ENCODE results near the gene FAM120B. TPM values are rescaled to one million over a fixed set of nuclear protein-coding genes. Genes with fewer than 3 reads are reported as not detected.

FAM120B gene, protein sequence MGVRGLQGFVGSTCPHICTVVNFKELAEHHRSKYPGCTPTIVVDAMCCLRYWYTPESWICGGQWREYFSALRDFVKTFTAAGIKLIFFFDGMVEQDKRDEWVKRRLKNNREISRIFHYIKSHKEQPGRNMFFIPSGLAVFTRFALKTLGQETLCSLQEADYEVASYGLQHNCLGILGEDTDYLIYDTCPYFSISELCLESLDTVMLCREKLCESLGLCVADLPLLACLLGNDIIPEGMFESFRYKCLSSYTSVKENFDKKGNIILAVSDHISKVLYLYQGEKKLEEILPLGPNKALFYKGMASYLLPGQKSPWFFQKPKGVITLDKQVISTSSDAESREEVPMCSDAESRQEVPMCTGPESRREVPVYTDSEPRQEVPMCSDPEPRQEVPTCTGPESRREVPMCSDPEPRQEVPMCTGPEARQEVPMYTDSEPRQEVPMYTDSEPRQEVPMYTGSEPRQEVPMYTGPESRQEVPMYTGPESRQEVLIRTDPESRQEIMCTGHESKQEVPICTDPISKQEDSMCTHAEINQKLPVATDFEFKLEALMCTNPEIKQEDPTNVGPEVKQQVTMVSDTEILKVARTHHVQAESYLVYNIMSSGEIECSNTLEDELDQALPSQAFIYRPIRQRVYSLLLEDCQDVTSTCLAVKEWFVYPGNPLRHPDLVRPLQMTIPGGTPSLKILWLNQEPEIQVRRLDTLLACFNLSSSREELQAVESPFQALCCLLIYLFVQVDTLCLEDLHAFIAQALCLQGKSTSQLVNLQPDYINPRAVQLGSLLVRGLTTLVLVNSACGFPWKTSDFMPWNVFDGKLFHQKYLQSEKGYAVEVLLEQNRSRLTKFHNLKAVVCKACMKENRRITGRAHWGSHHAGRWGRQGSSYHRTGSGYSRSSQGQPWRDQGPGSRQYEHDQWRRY
- 10 to 100 TPM; 30.2 to 38.5 TPM for total RNA-seq
- 10 to 100 TPM in 1 of 2 donors, 1 to 10 TPM in 1; 5.5 to 10.7 TPM for polyA plus RNA-seq
- long read RNA-seq, donor 1, full-length matches to known transcripts: 12 of 33 reads
- long read RNA-seq, donor 1, partial matches to known transcripts: 5 of 33 reads
- long read RNA-seq, donor 1, other reads (novel, unspliced or antisense): 16 of 33 reads
- long read RNA-seq, donor 2, full-length matches to known transcripts: 9 of 30 reads
- long read RNA-seq, donor 2, partial matches to known transcripts: 4 of 30 reads
- long read RNA-seq, donor 2, other reads (novel, unspliced or antisense): 17 of 30 reads

DNA sequence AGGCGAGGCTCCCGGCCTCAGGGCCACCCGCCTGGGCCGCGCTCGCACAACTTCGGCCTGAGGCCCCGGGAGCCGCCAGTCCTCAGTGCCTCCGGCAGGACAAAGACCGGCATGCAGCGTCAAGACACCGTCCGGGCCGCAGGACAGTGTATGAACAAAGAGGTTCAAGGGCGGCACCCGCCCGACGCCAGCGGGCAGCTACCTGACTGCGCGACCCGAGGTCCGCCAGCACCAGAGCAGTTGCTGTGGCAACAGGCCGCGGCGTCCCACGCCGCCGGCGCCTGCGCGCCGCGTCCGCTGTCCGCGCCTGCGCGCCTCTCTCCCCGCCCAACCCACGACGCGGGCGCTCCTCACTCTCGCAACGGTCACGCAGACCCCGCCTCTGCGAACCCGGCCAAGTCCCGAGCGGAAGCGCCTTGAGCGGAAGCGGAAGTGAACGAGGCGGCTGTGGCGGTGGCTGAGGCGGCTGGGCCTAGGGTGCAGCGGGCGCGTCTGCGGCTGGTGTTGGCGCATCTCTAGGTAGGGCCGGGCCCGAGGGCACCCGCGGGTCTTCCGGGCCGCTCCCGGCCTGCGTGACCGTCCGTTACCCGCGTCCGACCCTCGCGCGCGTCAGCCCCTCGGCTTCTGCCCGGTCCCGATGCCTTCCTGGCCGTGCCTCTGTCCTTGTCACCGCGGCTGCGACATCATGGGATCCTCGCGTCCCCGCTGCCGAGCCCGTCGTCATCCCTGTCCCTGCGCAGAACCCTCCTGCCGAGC lies at the start of gene FAM120B:
Gene FAM120B, plus strand, starts transcription at position 435 of the 756 bp plus-strand sequence. CDS start 10,633 bp downstream, outside the sequence.
- Histone ChIP-seq H3K9me3 (ENCODE audit: control insufficient read depth, low read length) (no peaks in the 10 kb centered on the region), H3K27ac (ENCODE audit: low read depth in 1 of 2, low read length in 2 of 2) (peak within 1 kb of the TSS in 1 of 2 donors; percentile 1), H3K4me3 (ENCODE audit: low read length in 2 of 2) (peak within 1 kb of the TSS; percentile 56 to 85), H3K36me3 (ENCODE audit: control insufficient read depth in 1 of 2, insufficient read depth in 2 of 2, low read length in 1 of 2) (no peaks in the 10 kb centered on the region), H3K27me3 (ENCODE audit: control insufficient read depth in 1 of 2, insufficient read depth in 2 of 2, low read length in 1 of 2) (no peaks in the 10 kb centered on the region), H3K4me1 (ENCODE audit: control insufficient read depth in 1 of 2, insufficient read depth in 2 of 2, low read length in 2 of 2) (peaks cover 0 to 6% of the 10 kb centered on the region in 2 donors)
- intact Hi-C loops (cut with DNase I): no loop called here
- DNase-seq (peak; percentile 99), ATAC-seq (ENCODE audit: low FRiP score) (peak; percentile 98)
- WGBS, 2 donors: 0% methylated on average over 92 to 97 of the region's 97 CpGs

DNA sequence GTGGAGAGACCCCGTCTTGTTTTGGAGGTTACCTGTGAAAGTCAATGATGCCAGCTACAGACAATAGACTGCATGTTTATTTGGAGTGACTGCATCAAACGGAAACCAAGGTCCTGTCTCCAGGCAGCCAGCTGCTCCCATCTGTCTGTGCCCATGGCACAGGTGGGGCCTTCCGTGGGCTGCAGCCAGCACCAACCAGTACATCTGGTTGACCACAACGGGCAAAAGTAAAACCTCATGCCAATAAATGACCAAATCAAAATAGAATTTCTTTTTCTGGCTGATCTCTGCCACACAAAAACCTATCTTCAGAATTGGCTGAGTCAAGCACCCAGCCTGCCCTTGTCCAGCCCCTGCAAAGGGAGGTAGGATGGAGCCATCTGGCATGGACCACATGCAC lies 49.2 kb upstream of the FAM120B start:
- Histone ChIP-seq H3K27me3 (ENCODE audit: control insufficient read depth in 1 of 2, insufficient read depth in 2 of 2, low read length in 1 of 2) (no peaks in the 10 kb centered on the region), H3K4me3 (ENCODE audit: low read length in 2 of 2) (no peak overlapping the region), H3K36me3 (ENCODE audit: control insufficient read depth in 1 of 2, insufficient read depth in 2 of 2, low read length in 1 of 2) (no peaks in the 10 kb centered on the region), H3K9me3 (ENCODE audit: control insufficient read depth, low read length) (no peaks in the 10 kb centered on the region), H3K27ac (ENCODE audit: low read depth in 1 of 2, low read length in 2 of 2) (no peak overlapping the region), H3K4me1 (ENCODE audit: control insufficient read depth in 1 of 2, insufficient read depth in 2 of 2, low read length in 2 of 2) (no peaks in the 10 kb centered on the region)
- DNase-seq: peak; percentile 17 to 37
- intact Hi-C loops (cut with DNase I): no loop called here
- no peak for ATAC-seq (ENCODE audit: low FRiP score)
- 72 to 77% methylated on average over 4 of the region's 4 CpGs for WGBS, 2 donors

DNA sequence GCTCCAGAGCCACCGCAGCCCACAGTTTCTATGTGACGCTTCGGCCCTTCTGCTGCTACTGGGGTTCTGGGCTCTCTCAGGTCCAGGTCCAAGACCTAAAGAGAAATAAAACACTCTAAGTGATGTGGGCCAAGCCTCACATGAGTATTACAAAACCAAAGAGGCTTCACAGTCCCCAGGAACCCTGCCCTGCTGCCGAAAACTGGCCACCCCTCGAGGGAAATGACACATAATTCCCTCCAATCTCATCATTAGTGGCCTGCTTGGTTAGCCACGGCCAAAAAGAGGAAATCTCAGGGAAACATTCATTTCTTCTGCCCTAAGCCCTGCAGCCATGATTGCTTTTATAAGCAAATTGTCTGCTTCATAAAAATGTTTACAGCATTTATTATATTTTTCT lies 48.2 kb upstream of the FAM120B start:
- no peaks in the 10 kb centered on the region for H3K27me3 ChIP-seq (ENCODE audit: control insufficient read depth in 1 of 2, insufficient read depth in 2 of 2, low read length in 1 of 2)
- ATAC-seq (ENCODE audit: low FRiP score): no peak
- no peak overlapping the region for H3K4me3 ChIP-seq (ENCODE audit: low read length in 2 of 2)
- H3K27ac ChIP-seq (ENCODE audit: low read depth in 1 of 2, low read length in 2 of 2): no peak overlapping the region
- no peaks in the 10 kb centered on the region for H3K9me3 ChIP-seq (ENCODE audit: control insufficient read depth, low read length)
- peak; percentile 14 to 33 for DNase-seq
- 91% methylated on average over 6 of the region's 6 CpGs for WGBS, 2 donors
- no peaks in the 10 kb centered on the region for H3K4me1 ChIP-seq (ENCODE audit: control insufficient read depth in 1 of 2, insufficient read depth in 2 of 2, low read length in 2 of 2)
- intact Hi-C loops (cut with DNase I): no loop called here
- no peaks in the 10 kb centered on the region for H3K36me3 ChIP-seq (ENCODE audit: control insufficient read depth in 1 of 2, insufficient read depth in 2 of 2, low read length in 1 of 2)

DNA sequence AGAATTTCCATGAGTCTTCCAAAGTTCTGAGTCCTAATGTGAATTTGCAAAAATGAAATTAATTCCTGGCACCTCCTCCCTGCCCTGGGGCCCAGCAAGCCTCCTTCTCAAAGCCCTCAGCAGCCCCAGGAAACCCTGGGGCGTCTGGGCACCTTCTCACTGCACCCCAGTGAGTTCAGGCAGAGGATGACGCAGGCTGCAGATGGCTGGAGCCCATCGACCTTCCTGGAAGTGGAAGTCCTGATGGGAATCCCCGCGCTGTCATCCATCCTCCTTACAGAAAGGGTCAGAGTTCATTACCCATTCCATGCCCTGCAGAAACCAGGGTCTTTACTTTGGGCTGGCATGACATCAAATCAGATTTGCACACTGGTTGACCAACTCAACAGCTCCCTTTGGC lies 47.3 kb upstream of the FAM120B start:
- Histone ChIP-seq H3K27me3 (ENCODE audit: control insufficient read depth in 1 of 2, insufficient read depth in 2 of 2, low read length in 1 of 2) (no peaks in the 10 kb centered on the region), H3K27ac (ENCODE audit: low read depth in 1 of 2, low read length in 2 of 2) (no peak overlapping the region), H3K9me3 (ENCODE audit: control insufficient read depth, low read length) (no peaks in the 10 kb centered on the region), H3K4me3 (ENCODE audit: low read length in 2 of 2) (no peak overlapping the region), H3K4me1 (ENCODE audit: control insufficient read depth in 1 of 2, insufficient read depth in 2 of 2, low read length in 2 of 2) (no peaks in the 10 kb centered on the region), H3K36me3 (ENCODE audit: control insufficient read depth in 1 of 2, insufficient read depth in 2 of 2, low read length in 1 of 2) (no peaks in the 10 kb centered on the region)
- DNase-seq (peak; percentile 22 to 34), ATAC-seq (ENCODE audit: low FRiP score) (no peak)
- 70 to 77% methylated on average over 5 of the region's 5 CpGs for WGBS, 2 donors
- intact Hi-C loops (cut with DNase I): no loop called here

DNA sequence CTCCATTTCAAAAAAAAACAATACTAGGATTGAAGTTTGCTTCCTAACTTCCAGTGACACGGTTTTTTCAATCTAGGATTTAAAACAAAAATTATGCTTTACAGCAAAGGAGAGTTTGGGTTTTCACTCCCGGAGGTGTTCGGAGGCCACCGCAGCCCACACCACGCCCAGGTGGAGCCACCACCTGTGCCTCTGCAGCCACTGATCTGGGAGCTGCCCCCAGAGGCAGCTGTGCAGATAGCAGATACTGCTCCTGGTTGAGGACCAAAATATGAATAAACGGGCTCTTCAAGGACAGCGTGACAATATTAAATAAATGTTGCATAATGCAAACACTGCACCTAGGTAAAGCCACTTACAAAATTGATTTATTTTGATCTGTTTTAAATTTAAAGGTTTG lies 45.9 kb upstream of the FAM120B start:
- intact Hi-C loops (cut with DNase I): no loop called here
- Histone ChIP-seq H3K36me3 (ENCODE audit: control insufficient read depth in 1 of 2, insufficient read depth in 2 of 2, low read length in 1 of 2) (no peaks in the 10 kb centered on the region), H3K27me3 (ENCODE audit: control insufficient read depth in 1 of 2, insufficient read depth in 2 of 2, low read length in 1 of 2) (no peaks in the 10 kb centered on the region), H3K4me3 (ENCODE audit: low read length in 2 of 2) (no peak overlapping the region), H3K27ac (ENCODE audit: low read depth in 1 of 2, low read length in 2 of 2) (no peak overlapping the region), H3K4me1 (ENCODE audit: control insufficient read depth in 1 of 2, insufficient read depth in 2 of 2, low read length in 2 of 2) (no peaks in the 10 kb centered on the region), H3K9me3 (ENCODE audit: control insufficient read depth, low read length) (no peaks in the 10 kb centered on the region)
- DNase-seq (peak in 1 of 2 donors; percentile 10), ATAC-seq (ENCODE audit: low FRiP score) (no peak)
- WGBS, 2 donors: 89 to 94% methylated on average over 7 of the region's 7 CpGs

DNA sequence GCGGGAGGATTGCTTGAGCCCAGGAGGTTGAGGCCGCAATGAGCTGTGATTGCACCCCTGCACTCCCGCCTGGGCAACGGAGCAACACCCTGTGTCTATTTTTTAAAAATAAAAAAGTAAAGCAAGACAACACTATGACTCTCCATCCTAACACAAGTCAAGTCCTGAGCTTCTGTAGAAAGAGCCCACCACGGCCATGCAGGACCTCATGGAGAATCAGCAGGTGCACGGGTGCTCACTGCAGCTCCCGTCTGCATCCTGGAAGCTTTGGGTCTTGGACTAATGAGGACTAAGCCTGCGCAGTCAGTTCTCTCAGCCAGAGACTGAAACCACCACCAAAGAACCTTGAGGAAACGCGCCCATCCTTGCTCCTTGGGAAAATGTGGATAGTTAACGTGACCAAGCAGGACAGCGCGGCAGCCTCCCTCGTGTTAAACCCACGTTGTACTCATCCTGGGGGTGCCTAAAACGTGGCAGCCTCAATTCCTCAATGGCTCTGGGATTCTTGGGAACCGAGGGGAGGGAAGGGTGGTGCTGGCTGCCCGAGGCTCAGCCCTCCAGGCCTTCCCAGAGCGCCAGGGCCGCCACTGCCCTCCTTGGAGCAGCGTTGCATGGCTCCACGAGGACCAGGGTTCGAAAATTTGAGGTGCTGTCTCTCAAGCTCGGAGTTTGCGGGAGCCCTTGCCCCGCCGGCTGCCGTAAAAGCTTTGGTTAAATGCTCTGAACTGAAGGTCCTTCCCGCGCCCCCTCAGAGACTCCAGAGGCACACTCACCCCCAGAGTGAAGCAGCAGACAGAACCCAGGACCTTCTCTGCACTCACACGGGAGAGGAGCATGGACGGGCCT lies 44.7 kb upstream of the FAM120B start:
- ATAC-seq (ENCODE audit: low FRiP score) (no peak), DNase-seq (peak; percentile 11 to 51)
- Histone ChIP-seq H3K9me3 (ENCODE audit: control insufficient read depth, low read length) (no peaks in the 10 kb centered on the region), H3K36me3 (ENCODE audit: control insufficient read depth in 1 of 2, insufficient read depth in 2 of 2, low read length in 1 of 2) (no peaks in the 10 kb centered on the region), H3K4me1 (ENCODE audit: control insufficient read depth in 1 of 2, insufficient read depth in 2 of 2, low read length in 2 of 2) (no peaks in the 10 kb centered on the region), H3K4me3 (ENCODE audit: low read length in 2 of 2) (no peak overlapping the region), H3K27ac (ENCODE audit: low read depth in 1 of 2, low read length in 2 of 2) (no peak overlapping the region), H3K27me3 (ENCODE audit: control insufficient read depth in 1 of 2, insufficient read depth in 2 of 2, low read length in 1 of 2) (no peaks in the 10 kb centered on the region)
- WGBS, 2 donors: 82 to 87% methylated on average over 31 to 32 of the region's 32 CpGs
- intact Hi-C loops (cut with DNase I): no loop called here

DNA sequence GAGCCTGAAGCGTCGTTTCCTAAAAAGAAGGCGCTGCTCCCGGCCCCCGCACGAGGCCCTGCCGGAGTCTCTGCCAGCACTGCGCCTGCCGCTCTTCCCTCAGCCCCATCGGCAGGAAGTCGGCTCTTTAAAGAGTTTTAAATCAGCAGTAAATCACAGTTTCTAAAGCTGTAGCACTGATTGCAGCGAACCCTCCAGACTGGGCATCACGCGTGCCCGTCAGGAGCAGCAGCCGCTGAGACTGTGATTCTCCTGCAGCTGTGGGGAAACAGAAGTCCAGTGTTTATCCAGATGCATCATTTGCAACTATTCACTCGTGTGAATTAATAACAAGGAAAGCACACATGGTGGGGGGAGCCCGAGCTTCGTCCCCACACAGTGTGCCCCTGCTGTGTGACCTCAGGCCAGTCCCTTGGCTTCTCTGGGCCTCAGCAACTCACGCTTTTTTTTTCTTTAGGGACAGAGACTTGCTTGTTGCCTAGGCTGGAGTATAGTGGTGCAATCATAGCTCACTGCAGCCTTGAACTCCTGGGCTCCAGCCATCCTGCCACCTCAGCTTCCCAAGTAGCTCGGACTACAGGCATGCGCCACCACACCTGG lies 44.0 kb upstream of the FAM120B start:
- 61 to 62% methylated on average over 21 to 22 of the region's 22 CpGs for WGBS, 2 donors
- no peak overlapping the region for H3K4me3 ChIP-seq (ENCODE audit: low read length in 2 of 2)
- no peaks in the 10 kb centered on the region for H3K9me3 ChIP-seq (ENCODE audit: control insufficient read depth, low read length)
- no peak overlapping the region for H3K27ac ChIP-seq (ENCODE audit: low read depth in 1 of 2, low read length in 2 of 2)
- no peaks in the 10 kb centered on the region for H3K27me3 ChIP-seq (ENCODE audit: control insufficient read depth in 1 of 2, insufficient read depth in 2 of 2, low read length in 1 of 2)
- intact Hi-C loops (cut with DNase I): no loop called here
- H3K4me1 ChIP-seq (ENCODE audit: control insufficient read depth in 1 of 2, insufficient read depth in 2 of 2, low read length in 2 of 2): no peaks in the 10 kb centered on the region
- DNase-seq (no peak), ATAC-seq (ENCODE audit: low FRiP score) (no peak)
- no peaks in the 10 kb centered on the region for H3K36me3 ChIP-seq (ENCODE audit: control insufficient read depth in 1 of 2, insufficient read depth in 2 of 2, low read length in 1 of 2)

All from aorta (tissue), 5 donors.